ENCODE data around the gene RALGPS1.
A peak's percentile ranks its signal among the peaks of the same experiment; 100 is the strongest.

The RALGPS1 gene

GRCh38 chr9:126957687-126958053 is 43.1 kb downstream of the RALGPS1 start:
- no peak for DNase-seq

- no peak for DNase-seq
Observed at GRCh38 chr9:126959336-126959735, 44.8 kb downstream of the RALGPS1 start.

- no peak for DNase-seq
Observed at GRCh38 chr9:126959917-126960316, 45.3 kb downstream of the RALGPS1 start.

- no peak for DNase-seq
Observed at GRCh38 chr9:126962336-126962735, 47.8 kb downstream of the RALGPS1 start.

- DNase-seq, result no peak
Observed at GRCh38 chr9:126965077-126965476, 50.5 kb downstream of the RALGPS1 start.

- DNase-seq, result peak; percentile 67
Observed at GRCh38 chr9:126965541-126966428, 51.2 kb downstream of the RALGPS1 start.

GRCh38 chr9:126971261-126971660 is 56.7 kb downstream of the RALGPS1 start:
- DNase-seq, result no peak

GRCh38 chr9:126973651-126974529 is 59.3 kb downstream of the RALGPS1 start:
- no peak for DNase-seq

- DNase-seq, result no peak
Observed at GRCh38 chr9:126974594-126974993, 60.0 kb downstream of the RALGPS1 start.

GRCh38 chr9:126975327-126976220 is 61.0 kb downstream of the RALGPS1 start:
- no peak for DNase-seq

- no peak for DNase-seq
Observed at GRCh38 chr9:126979461-126979860, 64.9 kb downstream of the RALGPS1 start.

- DNase-seq, result no peak
Observed at GRCh38 chr9:126980231-126980630, 65.6 kb downstream of the RALGPS1 start.

- DNase-seq, result no peak
Observed at GRCh38 chr9:126981218-126981617, 66.6 kb downstream of the RALGPS1 start.

GRCh38 chr9:126982215-126983002 is 67.8 kb downstream of the RALGPS1 start:
- no peak for DNase-seq

GRCh38 chr9:126983767-126984166 is 69.2 kb downstream of the RALGPS1 start:
- no peak for DNase-seq

GRCh38 chr9:126984969-126985368 is 70.4 kb downstream of the RALGPS1 start:
- no peak for DNase-seq

GRCh38 chr9:126985870-126986498 is 71.4 kb downstream of the RALGPS1 start:
- DNase-seq, result peak; percentile 91

GRCh38 chr9:126986506-126986951 is 71.9 kb downstream of the RALGPS1 start:
- peak; percentile 60 for DNase-seq

- no peak for DNase-seq
Observed at GRCh38 chr9:126988857-126989256, 74.3 kb downstream of the RALGPS1 start.

- no peak for DNase-seq
Observed at GRCh38 chr9:126989847-126990842, 75.6 kb downstream of the RALGPS1 start.

Data from CD4-positive, alpha-beta T cell treated with Interleukin-6 for 4 hours (primary cell).